H1 (cell line): ENCODE measurements around the gene ASB4. TPM values are rescaled to one million over a fixed set of nuclear protein-coding genes. Genes with fewer than 3 reads are reported as not detected.

Experiments
- KDM5A ChIP-seq: fragments of 200-600 bp; IDR thresholded peaks from 2 replicates; pipeline ENCODE4 v1.7.1; 2012; ENCODE audit warnings: mild to moderate bottlenecking, low read length, inconsistent platforms, mixed read lengths
- RAD21 ChIP-seq, 2 experiments: IDR thresholded peaks in 1 of 2; conservative IDR thresholded peaks in 1 of 2; 2 replicates each; pipeline ENCODE4 v1.6.1; 2011; ENCODE audit warnings: low read depth in 2 of 2, low read length in 2 of 2, improper control_type of control experiment in 1 of 2, inconsistent platforms in 1 of 2, mild to moderate bottlenecking in 1 of 2, moderate library complexity in 1 of 2
- RFX5 ChIP-seq: IDR thresholded peaks from 2 replicates; pipeline ENCODE4 v1.6.1; 2011; ENCODE audit warnings: low read depth, low read length, improper control_type of control experiment, borderline replicate concordance
- ZNF274 ChIP-seq: IDR thresholded peaks from 2 replicates; pipeline ENCODE4 v1.7.0; 2012; ENCODE audit warnings: low read length, borderline replicate concordance; ENCODE audit errors: extremely low read depth
- polyA plus RNA-seq, 7 experiments: library from polyadenylated mRNA; depleted of rRNA in 3 of 7; stranded (reverse) in 5 of 7; unstranded in 2 of 7; fragments of >200 nt in 5 of 7; fragments of 200-250 nt in 2 of 7; gene quantifications; 1 replicate in 5 of 7; 2 replicates in 1 of 7; 4 replicates in 1 of 7; pipeline versions ENCODE4 v1.2.1 to v1.2.3, GENCODE V29; 2011 to 2013; ENCODE audit warnings: missing spikeins in 2 of 7, mixed read lengths in 2 of 7
- total RNA-seq: library from RNA; stranded (reverse); fragmentation: NEBNext Ultra II Directional; extraction: Animal tissue kit (Norgen Biotek cat#: 25700); gene quantifications from 2 replicates; pipeline ENCODE4 v1.2.1, GENCODE V29; 2021
- TF ChIP-seq, protein P1 (sequence below): IDR thresholded peaks from 2 replicates; pipeline ENCODE4 v1.6.1; 2012; ENCODE audit warnings: low read length, inconsistent platforms

Gene ASB4
- total and polyA plus RNA-seq, 2 of the 8 experiments (the other 6 are each of a cell fraction or from before 2014, with no cell fraction given), result not detected

DNA sequence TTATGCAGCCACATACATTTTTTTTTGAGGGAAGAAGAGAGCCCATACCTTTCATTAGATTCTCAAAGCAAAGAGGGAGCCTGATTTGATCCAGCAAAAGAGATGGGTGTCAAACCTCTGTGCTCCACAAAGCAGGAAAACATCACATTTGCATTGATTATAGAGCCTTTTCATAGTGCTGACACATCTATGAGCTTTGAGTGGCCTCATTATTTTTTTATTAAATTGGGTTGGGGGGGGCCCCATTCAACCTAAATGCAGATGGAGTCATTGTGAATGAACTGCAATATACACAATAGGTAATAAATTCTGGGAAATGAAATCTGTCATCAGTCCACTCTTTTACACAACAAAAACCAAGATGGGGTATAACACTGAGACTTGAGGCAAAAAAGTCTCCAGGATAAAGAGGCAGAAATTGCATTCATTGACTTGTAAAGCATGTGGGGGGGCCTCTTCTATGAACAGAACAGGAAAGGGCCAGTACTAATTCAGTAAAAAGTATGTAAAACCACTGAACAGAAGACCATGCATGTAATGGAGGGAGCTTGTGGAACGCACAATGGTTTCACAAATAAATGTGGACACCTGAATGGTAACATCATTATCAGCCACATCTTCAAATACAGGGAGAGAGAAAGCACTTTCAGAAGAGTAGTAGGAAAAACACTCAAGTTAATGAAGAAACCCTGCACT lies 17.7 kb upstream of the ASB4 start (continued):
- TF ChIP-seq, protein P1, sequence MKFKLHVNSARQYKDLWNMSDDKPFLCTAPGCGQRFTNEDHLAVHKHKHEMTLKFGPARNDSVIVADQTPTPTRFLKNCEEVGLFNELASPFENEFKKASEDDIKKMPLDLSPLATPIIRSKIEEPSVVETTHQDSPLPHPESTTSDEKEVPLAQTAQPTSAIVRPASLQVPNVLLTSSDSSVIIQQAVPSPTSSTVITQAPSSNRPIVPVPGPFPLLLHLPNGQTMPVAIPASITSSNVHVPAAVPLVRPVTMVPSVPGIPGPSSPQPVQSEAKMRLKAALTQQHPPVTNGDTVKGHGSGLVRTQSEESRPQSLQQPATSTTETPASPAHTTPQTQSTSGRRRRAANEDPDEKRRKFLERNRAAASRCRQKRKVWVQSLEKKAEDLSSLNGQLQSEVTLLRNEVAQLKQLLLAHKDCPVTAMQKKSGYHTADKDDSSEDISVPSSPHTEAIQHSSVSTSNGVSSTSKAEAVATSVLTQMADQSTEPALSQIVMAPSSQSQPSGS, result no peak
- TF ChIP-seq KDM5A (no peak), RFX5 (no peak), RAD21 (IDR thresholded peaks at IDR 0.05 in 1 of 2, conservative IDR thresholded peaks at IDR 0.05 in 1 of 2; ENCODE audit: low read depth in 2 of 2, low read length in 2 of 2) (no peak), ZNF274 (no peak)
- TF ChIP-seq, all 59 proteins: peak for 0
